Right atrium auricular region (tissue), 2 donors: Measurements from ENCODE around the gene NEDD4L. TPM values are rescaled to one million over a fixed set of nuclear protein-coding genes. Genes with fewer than 3 reads are reported as not detected.

Experiments
- DNase-seq: peaks from one replicate; pipeline ENCODE4 v3.0.0-alpha.2; 2019; ENCODE audit warnings: low spot score
- H3K27ac ChIP-seq, 2 donors: fragments of 200-600 bp; sonication (generic); 1 replicate in 1 of 2; 2 replicates in 1 of 2; pipeline ENCODE4 v1.5.1; 2016 to 2019
- H3K27me3 ChIP-seq, 2 donors: fragments of 200-600 bp; sonication (generic); one replicate each; pipeline versions ENCODE4 v1.5.1 to v1.6.0; 2017 to 2019
- H3K36me3 ChIP-seq: fragments of 200-600 bp; sonication (generic); one replicate; pipeline ENCODE4 v1.5.1; 2016
- H3K4me1 ChIP-seq, 2 donors: fragments of 200-600 bp; sonication (generic); one replicate each; pipeline versions ENCODE4 v1.5.1 to v1.6.0; 2017 to 2019
- H3K4me3 ChIP-seq, 2 donors: fragments of 200-600 bp; sonication (generic); 1 replicate in 1 of 2; 2 replicates in 1 of 2; pipeline ENCODE4 v1.5.1; 2017 to 2019; ENCODE audit warnings: mild to moderate bottlenecking in 1 of 2, moderate library complexity in 1 of 2
- H3K9me3 ChIP-seq, 2 donors: fragments of 200-600 bp; sonication (generic); one replicate each; pipeline ENCODE4 v1.5.1; 2019
- CTCF ChIP-seq, 2 donors: fragments of 200-600 bp; sonication (generic); IDR thresholded peaks; one replicate each; pipeline ENCODE4 v1.5.1; 2019; ENCODE audit warnings: antibody characterized with exemption in 2 of 2
- total RNA-seq, 2 donors: library from RNA; depleted of rRNA; stranded (reverse); fragments of >200 nt; gene quantifications; one replicate each; pipeline ENCODE4 v1.1.0, GENCODE V29; 2016

The NEDD4L gene
- total RNA-seq, 2 donors from 2014 or later: 45.0 to 68.0 TPM

GRCh38 chr18:58139459-58140386, 95.7 kb downstream of the NEDD4L start:
- no peak overlapping the region for H3K4me3 ChIP-seq
- DNase-seq: no peak
- no peak overlapping the region for H3K27ac ChIP-seq
- no peak for TF ChIP-seq CTCF (IDR thresholded peaks at IDR 0.05)
- no peaks in the 10 kb centered on the region for H3K9me3 ChIP-seq
- no peaks in the 10 kb centered on the region for H3K36me3 ChIP-seq
- no peaks in the 10 kb centered on the region for H3K27me3 ChIP-seq
- no peaks in the 10 kb centered on the region for H3K4me1 ChIP-seq

- Histone ChIP-seq H3K4me1 (no peaks in the 10 kb centered on the region), H3K27me3 (no peaks in the 10 kb centered on the region), H3K4me3 (no peak overlapping the region), H3K27ac (no peak overlapping the region), H3K36me3 (no peaks in the 10 kb centered on the region), H3K9me3 (no peaks in the 10 kb centered on the region)
- peak in 1 of 2 donors; percentile 39 for TF ChIP-seq CTCF (IDR thresholded peaks at IDR 0.05)
- DNase-seq: no peak
Observed at GRCh38 chr18:58140387-58141325, 96.6 kb downstream of the NEDD4L start.

GRCh38 chr18:58143386-58143785, 99.4 kb downstream of the NEDD4L start:
- DNase-seq: no peak
- Histone ChIP-seq H3K4me1 (no peaks in the 10 kb centered on the region), H3K27me3 (no peaks in the 10 kb centered on the region), H3K9me3 (no peaks in the 10 kb centered on the region), H3K4me3 (no peak overlapping the region), H3K36me3 (no peaks in the 10 kb centered on the region), H3K27ac (no peak overlapping the region)
- TF ChIP-seq CTCF (IDR thresholded peaks at IDR 0.05): no peak

- Histone ChIP-seq H3K4me1 (no peaks in the 10 kb centered on the region), H3K27ac (no peak overlapping the region), H3K36me3 (no peaks in the 10 kb centered on the region), H3K4me3 (no peak overlapping the region), H3K9me3 (no peaks in the 10 kb centered on the region), H3K27me3 (no peaks in the 10 kb centered on the region)
- TF ChIP-seq CTCF (IDR thresholded peaks at IDR 0.05): no peak
- DNase-seq: no peak
Observed at GRCh38 chr18:58144106-58144505, 100.1 kb downstream of the NEDD4L start.

- Histone ChIP-seq H3K4me1 (no peaks in the 10 kb centered on the region), H3K9me3 (no peaks in the 10 kb centered on the region), H3K36me3 (no peaks in the 10 kb centered on the region), H3K27me3 (no peaks in the 10 kb centered on the region), H3K4me3 (no peak overlapping the region), H3K27ac (no peak overlapping the region)
- no peak for DNase-seq
- TF ChIP-seq CTCF (IDR thresholded peaks at IDR 0.05): no peak
Observed at GRCh38 chr18:58144671-58145285, 100.8 kb downstream of the NEDD4L start.
